Activated CD8-positive, alpha-beta T cell treated with anti-CD3 and anti-CD28 coated beads, Interleukin-2, amount 10 ng/mL, durations not matched to agents 7 days and 5 days (primary cell): Measurements from ENCODE around the gene SKAP1. TPM values are rescaled to one million over a fixed set of nuclear protein-coding genes. Genes with fewer than 3 reads are reported as not detected.

Experiments used
- ATAC-seq: fragments of 150-1000 bp; cut with Tn5 transposase; one replicate; pipeline ENCODE4 v1.10.0; 2021; ENCODE audit warnings: moderate library complexity
- CTCF ChIA-PET: fragments of 350-600 bp; sonication (Branson Sonifier 250); formaldehyde crosslinking; loops from one replicate; lab custom pipeline; 2021; ENCODE audit warnings: antibody characterized with exemption; lab: Charles Lee
- POLR2A ChIA-PET: fragments of 350-600 bp; sonication (Branson Sonifier 250); formaldehyde crosslinking; loops from one replicate; lab custom pipeline; 2021; ENCODE audit warnings: antibody characterized with exemption; lab: Charles Lee
- DNase-seq: peaks from one replicate; pipeline ENCODE4 v3.0.0-alpha.2; 2020
- H3K27ac Mint-ChIP-seq: one replicate; pipeline ENCODE4 v1.8.0; 2021; ENCODE audit warnings: mild to moderate bottlenecking, mixed read lengths
- H3K27me3 Mint-ChIP-seq: one replicate; pipeline ENCODE4 v1.8.0; 2021; ENCODE audit warnings: low read depth, mixed read lengths
- H3K36me3 Mint-ChIP-seq: one replicate; pipeline ENCODE4 v1.8.0; 2021; ENCODE audit warnings: low read depth, mixed read lengths
- H3K4me1 Mint-ChIP-seq: one replicate; pipeline ENCODE4 v1.8.0; 2021; ENCODE audit warnings: low read depth, mixed read lengths
- H3K4me3 Mint-ChIP-seq: one replicate; pipeline ENCODE4 v1.8.0; 2021; ENCODE audit warnings: mild to moderate bottlenecking, mixed read lengths
- H3K9me3 Mint-ChIP-seq: one replicate; pipeline ENCODE4 v1.8.0; 2022; ENCODE audit warnings: mixed read lengths; ENCODE audit not compliant: insufficient read depth
- total RNA-seq, 2 experiments: library from RNA; stranded (reverse); gene quantifications; one replicate each; pipeline ENCODE4 v1.2.3, GENCODE V29; 2021

Gene SKAP1
- total RNA-seq, 2 experiments from 2014 or later: 93.8 to 94.1 TPM

DNA sequence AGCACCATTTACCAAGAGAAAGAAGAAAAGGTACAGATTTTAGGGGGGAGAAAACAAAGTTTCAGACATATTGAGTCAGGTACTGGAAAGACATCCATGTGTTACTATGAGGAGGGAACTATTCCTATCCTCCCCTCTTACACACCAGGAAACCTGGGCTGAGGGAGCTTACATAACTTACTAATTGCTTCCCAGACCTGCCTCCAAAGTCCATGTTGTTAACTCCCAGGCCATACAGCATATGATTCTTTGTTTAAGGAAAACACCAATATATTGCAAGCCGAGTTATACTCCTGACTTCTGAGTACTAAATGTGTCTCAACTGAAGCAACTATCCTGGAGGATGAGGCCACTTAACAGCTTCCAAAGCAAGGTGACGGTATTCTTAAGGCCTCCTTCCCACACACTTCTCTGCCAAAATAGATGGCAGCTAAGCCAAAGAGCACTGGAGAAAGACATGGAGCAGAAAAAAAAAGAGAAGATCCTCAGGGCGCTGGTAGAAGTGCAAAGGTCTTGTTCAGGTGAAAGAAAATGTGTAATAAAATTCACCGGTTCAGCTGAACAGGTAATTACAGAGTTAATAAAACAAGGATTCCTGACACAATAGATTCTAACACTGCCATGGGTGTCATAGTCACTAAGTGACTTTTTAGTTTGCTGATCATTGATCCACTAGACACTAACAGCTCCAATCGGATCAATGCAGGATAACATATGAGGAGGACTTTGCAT lies 151.1 kb downstream of the SKAP1 start:
- Mint-ChIP-seq H3K36me3 (peaks cover 20% of the 10 kb centered on the region), H3K4me3 (no peak overlapping the region), H3K9me3 (no peaks in the 10 kb centered on the region), H3K27ac (no peak overlapping the region), H3K27me3 (no peaks in the 10 kb centered on the region), H3K4me1 (no peaks in the 10 kb centered on the region)
- CTCF ChIA-PET: interaction anchor here (0.7 to 2.2 kb wide), 3 partner anchors 13 to 29 kb away, joined by 3 to 10 read pairs (median 4); no protein-coding TSS in a partner anchor
- no peak for ATAC-seq
- no peak for DNase-seq
- POLR2A ChIA-PET: no interaction called here

DNA sequence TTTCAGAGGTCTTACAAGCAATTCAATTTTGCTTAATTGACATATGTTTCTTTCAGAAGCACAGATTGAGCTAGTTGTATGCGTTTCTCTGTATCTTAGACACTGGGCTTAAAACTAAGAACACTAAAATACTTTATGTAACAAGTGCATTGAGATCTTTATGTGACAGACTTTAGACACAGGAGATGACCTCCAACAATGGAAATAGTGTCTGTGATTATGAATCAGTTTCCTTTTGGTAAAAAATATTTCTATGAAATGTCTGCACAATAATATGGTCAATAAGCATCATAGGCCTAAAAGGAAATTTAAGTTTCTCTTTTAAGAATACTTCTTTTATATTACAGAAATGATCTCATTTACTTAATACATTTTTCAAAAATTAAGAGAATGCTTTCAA lies 153.2 kb downstream of the SKAP1 start:
- H3K27ac Mint-ChIP-seq: no peak overlapping the region
- no peaks in the 10 kb centered on the region for H3K9me3 Mint-ChIP-seq
- DNase-seq: no peak
- H3K36me3 Mint-ChIP-seq: peaks cover 18% of the 10 kb centered on the region
- no peak for ATAC-seq
- H3K4me3 Mint-ChIP-seq: no peak overlapping the region
- no peaks in the 10 kb centered on the region for H3K4me1 Mint-ChIP-seq
- ChIA-PET POLR2A (no interaction called here), CTCF (no interaction called here)
- H3K27me3 Mint-ChIP-seq: no peaks in the 10 kb centered on the region

DNA sequence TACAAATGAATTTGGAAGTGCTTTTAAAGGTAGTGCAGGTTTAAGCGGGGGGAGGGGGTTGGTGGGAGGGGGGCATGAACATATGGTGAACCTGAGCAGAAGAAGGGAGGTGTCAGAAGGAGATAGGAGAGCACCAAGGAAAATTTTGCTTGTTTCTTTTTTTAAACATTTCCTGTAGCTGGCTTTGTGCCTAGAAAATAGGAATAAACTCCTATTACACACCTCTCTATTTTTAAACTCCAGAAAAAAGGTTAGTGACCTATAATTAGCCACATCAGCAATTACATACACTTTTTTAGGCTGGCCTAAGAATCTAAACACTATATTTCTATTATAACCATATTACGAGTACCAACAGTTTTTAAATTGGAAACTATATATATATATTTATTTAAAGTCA lies 159.1 kb downstream of the SKAP1 start:
- DNase-seq (no peak), ATAC-seq (no peak)
- H3K9me3 Mint-ChIP-seq: no peaks in the 10 kb centered on the region
- H3K4me1 Mint-ChIP-seq: peaks cover 8% of the 10 kb centered on the region
- CTCF ChIA-PET: no interaction called here
- POLR2A ChIA-PET: no interaction called here
- peaks cover 4% of the 10 kb centered on the region for H3K36me3 Mint-ChIP-seq
- no peak overlapping the region for H3K4me3 Mint-ChIP-seq
- no peaks in the 10 kb centered on the region for H3K27me3 Mint-ChIP-seq
- H3K27ac Mint-ChIP-seq: no peak overlapping the region

DNA sequence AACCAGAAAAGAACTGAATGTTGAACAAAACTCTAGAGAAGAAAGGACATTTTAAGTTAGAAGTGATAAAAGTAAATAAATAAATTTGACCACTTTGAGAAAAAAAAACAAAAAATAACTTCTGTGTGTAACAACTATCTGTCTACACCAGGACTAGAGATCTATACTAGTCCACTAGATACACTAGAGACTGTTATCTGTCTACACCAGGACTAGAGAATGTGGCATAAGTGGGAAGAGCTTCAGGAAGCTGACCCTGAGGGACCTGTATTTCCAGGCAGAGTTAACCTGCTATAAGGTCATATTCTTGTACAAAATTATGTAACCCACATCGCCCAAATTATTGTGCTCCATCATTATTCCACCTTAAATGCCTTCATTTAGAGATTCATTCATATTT lies 160.8 kb downstream of the SKAP1 start:
- CTCF ChIA-PET: interaction anchor here (1.0 to 2.3 kb wide), 2 partner anchors 9 to 14 kb away, joined by 3 to 9 read pairs; no protein-coding TSS in a partner anchor
- ATAC-seq: no peak

DNA sequence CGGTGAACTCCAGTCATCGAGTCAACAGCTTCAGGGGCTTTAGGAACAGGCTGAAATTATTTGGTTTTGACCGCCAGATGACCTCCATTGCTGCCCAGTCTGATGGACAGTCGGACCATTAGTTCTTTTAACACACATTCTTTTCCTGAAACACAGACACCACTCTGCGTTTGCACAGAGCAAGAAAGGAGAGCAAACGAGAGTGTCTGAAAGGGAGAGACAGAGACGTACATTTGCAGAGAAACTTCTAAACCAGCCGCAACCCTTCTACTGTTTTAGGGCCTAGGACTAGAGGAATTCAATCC lies 166.3 kb downstream of the SKAP1 start:
- Mint-ChIP-seq H3K36me3 (peaks cover 5% of the 10 kb centered on the region), H3K27ac (no peak overlapping the region), H3K4me1 (peaks cover 27% of the 10 kb centered on the region), H3K4me3 (no peak overlapping the region), H3K9me3 (no peaks in the 10 kb centered on the region), H3K27me3 (no peaks in the 10 kb centered on the region)
- DNase-seq (no peak), ATAC-seq (no peak)
- CTCF ChIA-PET: interaction anchor here (1.2 to 4.9 kb wide), 15 partner anchors 10 to 355 kb away, joined by 3 to 60 read pairs (median 11); partner anchors contain the start of gene HOXB5
- POLR2A ChIA-PET: no interaction called here

More for the DNA sequence above, 160.8 kb downstream of the SKAP1 start:
- Mint-ChIP-seq H3K27me3 (no peaks in the 10 kb centered on the region), H3K27ac (no peak overlapping the region), H3K9me3 (no peaks in the 10 kb centered on the region), H3K36me3 (no peaks in the 10 kb centered on the region), H3K4me3 (no peak overlapping the region), H3K4me1 (peaks cover 24% of the 10 kb centered on the region)
- POLR2A ChIA-PET: no interaction called here
- DNase-seq: no peak

- Mint-ChIP-seq H3K4me3 (no peak overlapping the region), H3K27ac (no peak overlapping the region), H3K27me3 (no peaks in the 10 kb centered on the region), H3K9me3 (no peaks in the 10 kb centered on the region), H3K4me1 (peaks cover 27% of the 10 kb centered on the region), H3K36me3 (peaks cover 5% of the 10 kb centered on the region)
- ATAC-seq (no peak), DNase-seq (no peak)
- ChIA-PET CTCF (interaction anchor here (0.7 to 4.9 kb wide), 38 partner anchors 9 to 373 kb away, joined by 3 to 60 read pairs (median 6); partner anchors contain the start of genes HOXB3 and HOXB5), POLR2A (no interaction called here)
These were observed 166.9 kb downstream of the SKAP1 start for GRCh38 chr17:48262982-48263730.

- ChIA-PET POLR2A (no interaction called here), CTCF (interaction anchor here (0.6 to 4.9 kb wide), 10 partner anchors 11 to 332 kb away, joined by 3 to 60 read pairs (median 6); partner anchors contain the start of gene HOXB5)
- H3K27ac Mint-ChIP-seq: no peak overlapping the region
- H3K4me1 Mint-ChIP-seq: peaks cover 23% of the 10 kb centered on the region
- H3K4me3 Mint-ChIP-seq: no peak overlapping the region
- H3K9me3 Mint-ChIP-seq: no peaks in the 10 kb centered on the region
- no peaks in the 10 kb centered on the region for H3K27me3 Mint-ChIP-seq
- ATAC-seq: no peak
- DNase-seq: no peak
- H3K36me3 Mint-ChIP-seq: peaks cover 8% of the 10 kb centered on the region
These were observed 168.6 kb downstream of the SKAP1 start for GRCh38 chr17:48261297-48261880.

GRCh38 chr17:48259694-48260291 lies 170.2 kb downstream of the SKAP1 start:
- H3K4me3 Mint-ChIP-seq: no peak overlapping the region
- no peaks in the 10 kb centered on the region for H3K9me3 Mint-ChIP-seq
- H3K36me3 Mint-ChIP-seq: peaks cover 9% of the 10 kb centered on the region
- ATAC-seq (no peak), DNase-seq (no peak)
- H3K4me1 Mint-ChIP-seq: peaks cover 9% of the 10 kb centered on the region
- ChIA-PET POLR2A (no interaction called here), CTCF (interaction anchor here (0.7 to 2.9 kb wide), 24 partner anchors 9 to 363 kb away, joined by 3 to 15 read pairs (median 5); partner anchors contain the start of gene HOXB5)
- H3K27me3 Mint-ChIP-seq: no peaks in the 10 kb centered on the region
- no peak overlapping the region for H3K27ac Mint-ChIP-seq

DNA sequence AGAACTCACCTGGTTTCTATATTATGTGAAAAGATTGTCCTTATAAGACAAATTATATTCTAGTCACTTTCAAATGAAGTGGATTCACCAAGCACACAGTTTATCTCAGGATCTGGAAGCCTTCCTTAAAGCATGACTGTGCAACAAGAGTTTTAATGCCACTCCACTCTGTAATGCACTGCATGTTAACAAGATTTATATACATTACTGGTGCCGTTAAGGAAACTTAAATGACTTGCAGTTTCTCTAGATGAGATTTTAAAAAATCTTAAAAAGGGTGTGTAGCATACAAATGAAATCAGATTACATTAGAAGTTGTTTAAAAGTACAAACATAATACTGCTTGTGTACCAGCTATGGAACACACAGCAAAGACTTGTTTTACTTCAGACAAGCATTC lies 171.7 kb downstream of the SKAP1 start:
- H3K36me3 Mint-ChIP-seq: peaks cover 9% of the 10 kb centered on the region
- DNase-seq (no peak), ATAC-seq (no peak)
- POLR2A ChIA-PET: no interaction called here
- H3K27ac Mint-ChIP-seq: no peak overlapping the region
- no peaks in the 10 kb centered on the region for H3K9me3 Mint-ChIP-seq
- H3K4me3 Mint-ChIP-seq: no peak overlapping the region
- H3K27me3 Mint-ChIP-seq: no peaks in the 10 kb centered on the region
- H3K4me1 Mint-ChIP-seq: peaks cover 3% of the 10 kb centered on the region
- CTCF ChIA-PET: interaction anchor here (1.2 to 2.2 kb wide), 9 partner anchors 14 to 338 kb away, joined by 3 to 10 read pairs (median 5); partner anchors contain the start of gene HOXB5

DNA sequence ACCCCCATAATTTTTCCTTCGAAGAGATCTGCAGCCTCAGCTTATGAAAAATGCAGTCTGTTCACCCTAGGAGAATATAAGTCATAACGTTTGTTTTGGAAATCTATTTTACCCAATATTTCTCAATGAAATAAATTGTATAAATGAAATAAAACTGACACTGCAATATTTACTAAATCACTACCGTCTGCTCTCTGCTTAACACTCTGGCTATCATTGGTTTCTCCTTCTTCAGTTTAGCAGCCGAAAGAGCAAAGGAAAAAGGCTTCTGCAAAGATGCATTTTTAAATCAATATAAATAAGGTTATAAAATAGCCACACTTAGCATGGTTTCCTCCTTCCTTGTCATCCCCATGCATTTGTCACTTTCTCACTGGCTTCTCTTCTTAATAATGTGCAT lies 174.3 kb downstream of the SKAP1 start:
- POLR2A ChIA-PET: interaction anchor here (0.8 kb wide), 1 partner anchor 20 kb away, joined by 3 read pairs; no protein-coding TSS in a partner anchor
- no peaks in the 10 kb centered on the region for H3K4me1 Mint-ChIP-seq
- CTCF ChIA-PET: interaction anchor here (0.9 to 1.1 kb wide), 2 partner anchors 13 to 16 kb away, joined by 3 read pairs; no protein-coding TSS in a partner anchor
- no peak overlapping the region for H3K27ac Mint-ChIP-seq
- no peak for DNase-seq
- H3K4me3 Mint-ChIP-seq: no peak overlapping the region
- no peak for ATAC-seq
- H3K36me3 Mint-ChIP-seq: peaks cover 5% of the 10 kb centered on the region
- H3K27me3 Mint-ChIP-seq: no peaks in the 10 kb centered on the region
- no peaks in the 10 kb centered on the region for H3K9me3 Mint-ChIP-seq

GRCh38 chr17:48254896-48255295 lies 175.1 kb downstream of the SKAP1 start:
- Mint-ChIP-seq H3K9me3 (no peaks in the 10 kb centered on the region), H3K27me3 (no peaks in the 10 kb centered on the region), H3K36me3 (peaks cover 5% of the 10 kb centered on the region), H3K4me3 (no peak overlapping the region), H3K4me1 (no peaks in the 10 kb centered on the region), H3K27ac (no peak overlapping the region)
- ChIA-PET POLR2A (no interaction called here), CTCF (interaction anchor here (0.9 to 2.1 kb wide), 2 partner anchors 8 to 14 kb away, joined by 3 to 7 read pairs; no protein-coding TSS in a partner anchor)
- ATAC-seq (no peak), DNase-seq (no peak)
